Measurements from ENCODE around the gene ZNF808.

Gene ZNF808

DNA sequence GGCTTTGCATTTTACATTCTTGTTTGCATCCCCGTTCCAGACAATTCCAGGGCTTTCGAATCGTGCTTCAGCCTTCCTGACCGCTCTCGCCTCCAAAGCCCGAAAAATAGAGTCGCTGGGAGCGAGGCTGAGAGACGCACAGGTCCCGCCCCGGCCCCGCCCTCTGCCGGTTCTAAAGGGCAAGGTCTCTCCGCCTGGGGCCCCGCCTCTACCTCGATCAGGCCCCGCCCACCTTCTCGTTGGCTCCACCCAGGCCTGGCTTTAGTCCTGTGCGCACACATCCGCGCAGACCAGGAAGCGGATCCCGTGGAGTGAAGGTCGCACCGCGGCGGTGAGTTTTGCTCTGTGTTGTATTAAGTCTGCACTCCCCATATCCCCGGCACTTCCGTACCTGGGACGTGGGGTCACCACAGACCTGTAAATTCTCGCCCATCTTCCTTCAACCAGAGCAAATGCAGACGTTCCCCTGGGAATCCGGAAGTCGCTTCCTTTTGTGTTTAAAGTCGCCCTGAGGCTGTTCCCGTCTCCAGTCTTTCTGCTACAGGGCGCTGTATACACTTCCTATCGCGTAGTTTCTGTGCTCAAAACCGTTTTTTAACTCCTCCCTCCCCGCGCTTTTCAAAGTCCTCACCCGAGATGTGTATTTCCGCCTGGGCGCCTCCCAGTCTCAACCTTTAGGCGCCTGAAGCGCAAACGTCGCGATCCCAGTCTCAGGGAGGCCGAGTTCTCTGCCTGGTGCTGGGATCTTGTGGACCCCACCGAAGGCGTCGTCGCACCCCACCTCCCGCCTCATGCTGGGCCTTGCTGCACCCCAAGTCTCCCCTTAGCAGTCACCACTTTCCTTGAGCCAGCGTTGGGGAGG lies 42.8 kb downstream of the ZNF808 start, which contains the start of gene ZNF701:
Gene ZNF701, plus strand, starts transcription at position 288 of the 862 bp plus-strand sequence. CDS start 3,861 bp downstream, outside the sequence.
- Histone ChIP-seq H3K4me3 (ENCODE audit: low read depth, low read length) (peak within 1 kb of the TSS; percentile 57), H3K4me1 (ENCODE audit: control insufficient read depth, insufficient read depth, low read length) (no peaks in the 10 kb centered on the region), H3K36me3 (ENCODE audit: control insufficient read depth in 2 of 2, insufficient read depth in 1 of 2, low read length in 2 of 2) (peaks cover 0 to 30% of the 10 kb centered on the region in 2 experiments; a peak in 1 of 3 replicates), H3K9me3 (ENCODE audit: control insufficient read depth, insufficient read depth, low read depth, low read length) (no peaks in the 10 kb centered on the region; the same call in 1 of the 2 replicates), H3K27ac (ENCODE audit: extremely low read depth, low read depth, low read length) (no peak within 1 kb of the TSS)
- ChIA-PET POLR2A (no interaction called here), CTCF (no interaction called here)
- TF ChIP-seq ZNF335 (tag by site-specific recombination; conservative IDR thresholded peaks at IDR 0.05) (peak; percentile 81), ZBTB48 (tag by site-specific recombination; IDR thresholded peaks at IDR 0.05) (peak; percentile 33; the same call in 1 of the 2 replicates), SETDB1 (IDR thresholded peaks at IDR 0.05; ENCODE audit: insufficient read length, low read length) (peak; percentile 28), ZNF157 (tag by site-specific recombination; IDR thresholded peaks at IDR 0.05) (no peak), ZNF391 (tag by site-specific recombination; IDR thresholded peaks at IDR 0.05; ENCODE audit: borderline replicate concordance, low read depth) (no peak), SP3 (tag by site-specific recombination; IDR thresholded peaks at IDR 0.05) (peak; percentile 83), MZF1 (tag by site-specific recombination; IDR thresholded peaks at IDR 0.05; ENCODE audit: borderline replicate concordance) (no peak), ZNF433 (tag by site-specific recombination; IDR thresholded peaks at IDR 0.05; ENCODE audit: low read depth) (no peak), ZSCAN30 (tag by site-specific recombination; IDR thresholded peaks at IDR 0.05) (0 out of 2 replicates have a peak, but pooled peaks have one; percentile 23), ZFP37 (tag by site-specific recombination; IDR thresholded peaks at IDR 0.05) (0 out of 2 replicates have a peak, but pooled peaks have one; percentile 26), ZNF664 (tag by site-specific recombination; IDR thresholded peaks at IDR 0.05) (no peak), ZFP69B (tag by site-specific recombination; IDR thresholded peaks at IDR 0.05) (peak; percentile 60; the same call in 1 of the 2 replicates), IKZF3 (tag by site-specific recombination; IDR thresholded peaks at IDR 0.05) (no peak), ZNF350 (tag by site-specific recombination; IDR thresholded peaks at IDR 0.05) (peak; percentile 70; the same call in 1 of the 2 replicates)
- TF ChIP-seq, protein P1, sequence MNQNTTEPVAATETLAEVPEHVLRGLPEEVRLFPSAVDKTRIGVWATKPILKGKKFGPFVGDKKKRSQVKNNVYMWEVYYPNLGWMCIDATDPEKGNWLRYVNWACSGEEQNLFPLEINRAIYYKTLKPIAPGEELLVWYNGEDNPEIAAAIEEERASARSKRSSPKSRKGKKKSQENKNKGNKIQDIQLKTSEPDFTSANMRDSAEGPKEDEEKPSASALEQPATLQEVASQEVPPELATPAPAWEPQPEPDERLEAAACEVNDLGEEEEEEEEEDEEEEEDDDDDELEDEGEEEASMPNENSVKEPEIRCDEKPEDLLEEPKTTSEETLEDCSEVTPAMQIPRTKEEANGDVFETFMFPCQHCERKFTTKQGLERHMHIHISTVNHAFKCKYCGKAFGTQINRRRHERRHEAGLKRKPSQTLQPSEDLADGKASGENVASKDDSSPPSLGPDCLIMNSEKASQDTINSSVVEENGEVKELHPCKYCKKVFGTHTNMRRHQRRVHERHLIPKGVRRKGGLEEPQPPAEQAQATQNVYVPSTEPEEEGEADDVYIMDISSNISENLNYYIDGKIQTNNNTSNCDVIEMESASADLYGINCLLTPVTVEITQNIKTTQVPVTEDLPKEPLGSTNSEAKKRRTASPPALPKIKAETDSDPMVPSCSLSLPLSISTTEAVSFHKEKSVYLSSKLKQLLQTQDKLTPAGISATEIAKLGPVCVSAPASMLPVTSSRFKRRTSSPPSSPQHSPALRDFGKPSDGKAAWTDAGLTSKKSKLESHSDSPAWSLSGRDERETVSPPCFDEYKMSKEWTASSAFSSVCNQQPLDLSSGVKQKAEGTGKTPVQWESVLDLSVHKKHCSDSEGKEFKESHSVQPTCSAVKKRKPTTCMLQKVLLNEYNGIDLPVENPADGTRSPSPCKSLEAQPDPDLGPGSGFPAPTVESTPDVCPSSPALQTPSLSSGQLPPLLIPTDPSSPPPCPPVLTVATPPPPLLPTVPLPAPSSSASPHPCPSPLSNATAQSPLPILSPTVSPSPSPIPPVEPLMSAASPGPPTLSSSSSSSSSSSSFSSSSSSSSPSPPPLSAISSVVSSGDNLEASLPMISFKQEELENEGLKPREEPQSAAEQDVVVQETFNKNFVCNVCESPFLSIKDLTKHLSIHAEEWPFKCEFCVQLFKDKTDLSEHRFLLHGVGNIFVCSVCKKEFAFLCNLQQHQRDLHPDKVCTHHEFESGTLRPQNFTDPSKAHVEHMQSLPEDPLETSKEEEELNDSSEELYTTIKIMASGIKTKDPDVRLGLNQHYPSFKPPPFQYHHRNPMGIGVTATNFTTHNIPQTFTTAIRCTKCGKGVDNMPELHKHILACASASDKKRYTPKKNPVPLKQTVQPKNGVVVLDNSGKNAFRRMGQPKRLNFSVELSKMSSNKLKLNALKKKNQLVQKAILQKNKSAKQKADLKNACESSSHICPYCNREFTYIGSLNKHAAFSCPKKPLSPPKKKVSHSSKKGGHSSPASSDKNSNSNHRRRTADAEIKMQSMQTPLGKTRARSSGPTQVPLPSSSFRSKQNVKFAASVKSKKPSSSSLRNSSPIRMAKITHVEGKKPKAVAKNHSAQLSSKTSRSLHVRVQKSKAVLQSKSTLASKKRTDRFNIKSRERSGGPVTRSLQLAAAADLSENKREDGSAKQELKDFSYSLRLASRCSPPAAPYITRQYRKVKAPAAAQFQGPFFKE (tag by site-specific recombination; IDR thresholded peaks at IDR 0.05; ENCODE audit: borderline replicate concordance), result no peak
- TF ChIP-seq, protein P2, sequence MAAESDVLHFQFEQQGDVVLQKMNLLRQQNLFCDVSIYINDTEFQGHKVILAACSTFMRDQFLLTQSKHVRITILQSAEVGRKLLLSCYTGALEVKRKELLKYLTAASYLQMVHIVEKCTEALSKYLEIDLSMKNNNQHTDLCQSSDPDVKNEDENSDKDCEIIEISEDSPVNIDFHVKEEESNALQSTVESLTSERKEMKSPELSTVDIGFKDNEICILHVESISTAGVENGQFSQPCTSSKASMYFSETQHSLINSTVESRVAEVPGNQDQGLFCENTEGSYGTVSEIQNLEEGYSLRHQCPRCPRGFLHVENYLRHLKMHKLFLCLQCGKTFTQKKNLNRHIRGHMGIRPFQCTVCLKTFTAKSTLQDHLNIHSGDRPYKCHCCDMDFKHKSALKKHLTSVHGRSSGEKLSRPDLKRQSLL (tag by site-specific recombination; IDR thresholded peaks at IDR 0.05), result no peak
- TF ChIP-seq, protein P3, sequence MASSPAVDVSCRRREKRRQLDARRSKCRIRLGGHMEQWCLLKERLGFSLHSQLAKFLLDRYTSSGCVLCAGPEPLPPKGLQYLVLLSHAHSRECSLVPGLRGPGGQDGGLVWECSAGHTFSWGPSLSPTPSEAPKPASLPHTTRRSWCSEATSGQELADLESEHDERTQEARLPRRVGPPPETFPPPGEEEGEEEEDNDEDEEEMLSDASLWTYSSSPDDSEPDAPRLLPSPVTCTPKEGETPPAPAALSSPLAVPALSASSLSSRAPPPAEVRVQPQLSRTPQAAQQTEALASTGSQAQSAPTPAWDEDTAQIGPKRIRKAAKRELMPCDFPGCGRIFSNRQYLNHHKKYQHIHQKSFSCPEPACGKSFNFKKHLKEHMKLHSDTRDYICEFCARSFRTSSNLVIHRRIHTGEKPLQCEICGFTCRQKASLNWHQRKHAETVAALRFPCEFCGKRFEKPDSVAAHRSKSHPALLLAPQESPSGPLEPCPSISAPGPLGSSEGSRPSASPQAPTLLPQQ (tag by site-specific recombination; IDR thresholded peaks at IDR 0.05), result peak; percentile 83
- TF ChIP-seq, protein P4, sequence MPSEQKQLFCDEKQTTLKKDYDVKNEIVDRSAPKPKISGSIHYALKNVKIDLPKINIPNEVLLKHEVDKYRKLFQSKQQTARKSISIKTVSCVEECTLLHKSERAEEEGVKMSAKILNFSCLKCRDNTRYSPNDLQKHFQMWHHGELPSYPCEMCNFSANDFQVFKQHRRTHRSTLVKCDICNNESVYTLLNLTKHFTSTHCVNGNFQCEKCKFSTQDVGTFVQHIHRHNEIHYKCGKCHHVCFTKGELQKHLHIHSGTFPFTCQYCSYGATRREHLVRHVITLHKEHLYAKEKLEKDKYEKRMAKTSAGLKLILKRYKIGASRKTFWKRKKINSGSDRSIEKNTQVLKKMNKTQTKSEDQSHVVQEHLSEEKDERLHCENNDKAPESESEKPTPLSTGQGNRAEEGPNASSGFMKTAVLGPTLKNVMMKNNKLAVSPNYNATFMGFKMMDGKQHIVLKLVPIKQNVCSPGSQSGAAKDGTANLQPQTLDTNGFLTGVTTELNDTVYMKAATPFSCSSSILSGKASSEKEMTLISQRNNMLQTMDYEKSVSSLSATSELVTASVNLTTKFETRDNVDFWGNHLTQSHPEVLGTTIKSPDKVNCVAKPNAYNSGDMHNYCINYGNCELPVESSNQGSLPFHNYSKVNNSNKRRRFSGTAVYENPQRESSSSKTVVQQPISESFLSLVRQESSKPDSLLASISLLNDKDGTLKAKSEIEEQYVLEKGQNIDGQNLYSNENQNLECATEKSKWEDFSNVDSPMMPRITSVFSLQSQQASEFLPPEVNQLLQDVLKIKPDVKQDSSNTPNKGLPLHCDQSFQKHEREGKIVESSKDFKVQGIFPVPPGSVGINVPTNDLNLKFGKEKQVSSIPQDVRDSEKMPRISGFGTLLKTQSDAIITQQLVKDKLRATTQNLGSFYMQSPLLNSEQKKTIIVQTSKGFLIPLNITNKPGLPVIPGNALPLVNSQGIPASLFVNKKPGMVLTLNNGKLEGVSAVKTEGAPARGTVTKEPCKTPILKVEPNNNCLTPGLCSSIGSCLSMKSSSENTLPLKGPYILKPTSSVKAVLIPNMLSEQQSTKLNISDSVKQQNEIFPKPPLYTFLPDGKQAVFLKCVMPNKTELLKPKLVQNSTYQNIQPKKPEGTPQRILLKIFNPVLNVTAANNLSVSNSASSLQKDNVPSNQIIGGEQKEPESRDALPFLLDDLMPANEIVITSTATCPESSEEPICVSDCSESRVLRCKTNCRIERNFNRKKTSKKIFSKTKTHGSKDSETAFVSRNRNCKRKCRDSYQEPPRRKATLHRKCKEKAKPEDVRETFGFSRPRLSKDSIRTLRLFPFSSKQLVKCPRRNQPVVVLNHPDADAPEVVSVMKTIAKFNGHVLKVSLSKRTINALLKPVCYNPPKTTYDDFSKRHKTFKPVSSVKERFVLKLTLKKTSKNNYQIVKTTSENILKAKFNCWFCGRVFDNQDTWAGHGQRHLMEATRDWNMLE (tag by site-specific recombination; conservative IDR thresholded peaks at IDR 0.05; ENCODE audit: low read depth), result peak; percentile 47
- TF ChIP-seq, protein P5, sequence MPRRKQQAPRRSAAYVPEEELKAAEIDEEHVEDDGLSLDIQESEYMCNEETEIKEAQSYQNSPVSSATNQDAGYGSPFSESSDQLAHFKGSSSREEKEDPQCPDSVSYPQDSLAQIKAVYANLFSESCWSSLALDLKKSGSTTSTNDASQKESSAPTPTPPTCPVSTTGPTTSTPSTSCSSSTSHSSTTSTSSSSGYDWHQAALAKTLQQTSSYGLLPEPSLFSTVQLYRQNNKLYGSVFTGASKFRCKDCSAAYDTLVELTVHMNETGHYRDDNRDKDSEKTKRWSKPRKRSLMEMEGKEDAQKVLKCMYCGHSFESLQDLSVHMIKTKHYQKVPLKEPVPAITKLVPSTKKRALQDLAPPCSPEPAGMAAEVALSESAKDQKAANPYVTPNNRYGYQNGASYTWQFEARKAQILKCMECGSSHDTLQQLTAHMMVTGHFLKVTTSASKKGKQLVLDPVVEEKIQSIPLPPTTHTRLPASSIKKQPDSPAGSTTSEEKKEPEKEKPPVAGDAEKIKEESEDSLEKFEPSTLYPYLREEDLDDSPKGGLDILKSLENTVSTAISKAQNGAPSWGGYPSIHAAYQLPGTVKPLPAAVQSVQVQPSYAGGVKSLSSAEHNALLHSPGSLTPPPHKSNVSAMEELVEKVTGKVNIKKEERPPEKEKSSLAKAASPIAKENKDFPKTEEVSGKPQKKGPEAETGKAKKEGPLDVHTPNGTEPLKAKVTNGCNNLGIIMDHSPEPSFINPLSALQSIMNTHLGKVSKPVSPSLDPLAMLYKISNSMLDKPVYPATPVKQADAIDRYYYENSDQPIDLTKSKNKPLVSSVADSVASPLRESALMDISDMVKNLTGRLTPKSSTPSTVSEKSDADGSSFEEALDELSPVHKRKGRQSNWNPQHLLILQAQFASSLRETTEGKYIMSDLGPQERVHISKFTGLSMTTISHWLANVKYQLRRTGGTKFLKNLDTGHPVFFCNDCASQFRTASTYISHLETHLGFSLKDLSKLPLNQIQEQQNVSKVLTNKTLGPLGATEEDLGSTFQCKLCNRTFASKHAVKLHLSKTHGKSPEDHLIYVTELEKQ (tag by site-specific recombination; IDR thresholded peaks at IDR 0.05; ENCODE audit: borderline replicate concordance), result no peak

Data from HEK293 (cell line).